ENCODE measurements around the gene MAGI1. TPM values are rescaled to one million over a fixed set of nuclear protein-coding genes. Genes with fewer than 3 reads are reported as not detected.
A peak's percentile ranks its signal among the peaks of the same experiment; 100 is the strongest.

Gene MAGI1
- total and polyA plus RNA-seq, 4 donors: 9.9 to 88.1 (median 24.6) TPM

GRCh38 chr3:65873869-65874268 is 164.8 kb downstream of the MAGI1 start:
- Histone ChIP-seq H3K4me3 (no peak overlapping the region), H3K9ac (ENCODE audit: insufficient read depth in 1 of 2, low read length in 2 of 2) (no peak overlapping the region), H3K9me3 (ENCODE audit: control insufficient read depth in 4 of 4, insufficient read depth in 3 of 4, low read length in 3 of 4) (no peaks in the 10 kb centered on the region), H3K36me3 (ENCODE audit: control insufficient read depth in 4 of 4, insufficient read depth in 4 of 4, low read length in 4 of 4) (no peaks in the 10 kb centered on the region), H3K4me1 (ENCODE audit: control insufficient read depth in 5 of 5, insufficient read depth in 5 of 5, low read length in 5 of 5) (peaks cover 0 to 13% (median 0%) of the 10 kb centered on the region in 5 donors), H3K27me3 (ENCODE audit: control insufficient read depth in 3 of 3, insufficient read depth in 3 of 3, low read length in 2 of 3) (no peaks in the 10 kb centered on the region), H3K27ac (ENCODE audit: low read depth in 1 of 2, low read length in 1 of 2) (no peak overlapping the region)
- 96% methylated on average over 3 of the region's 3 CpGs for WGBS, 2 donors
- TF ChIP-seq CTCF (IDR thresholded peaks at IDR 0.05; ENCODE audit: control extremely low read depth, extremely low read depth): no peak
- DNase-seq: no peak
- ATAC-seq (ENCODE audit: insufficient read depth, low FRiP score): no peak

DNA sequence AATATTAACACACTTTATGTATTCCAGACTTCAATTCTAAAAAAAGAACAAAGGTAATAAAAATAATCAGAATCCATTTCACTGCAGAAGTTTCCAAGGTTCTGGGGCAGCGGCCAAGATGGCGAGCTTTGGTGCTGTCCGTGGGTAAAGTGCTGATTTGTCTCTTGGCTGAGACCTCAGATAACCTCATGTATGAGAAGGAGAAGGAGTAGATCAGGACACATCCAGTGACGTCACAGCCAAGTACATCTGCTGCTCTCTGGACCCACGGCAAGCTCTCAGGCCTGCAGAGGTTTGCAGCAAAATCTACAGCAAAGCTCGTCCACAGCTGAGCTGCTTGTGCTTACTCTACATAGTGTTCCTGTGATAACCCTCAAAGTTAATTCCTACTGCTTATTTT is 165.7 kb downstream of the MAGI1 start:
- TF ChIP-seq CTCF (IDR thresholded peaks at IDR 0.05; ENCODE audit: control extremely low read depth, extremely low read depth): no peak
- Histone ChIP-seq H3K9ac (ENCODE audit: insufficient read depth in 1 of 2, low read length in 2 of 2) (no peak overlapping the region), H3K9me3 (ENCODE audit: control insufficient read depth in 4 of 4, insufficient read depth in 3 of 4, low read length in 3 of 4) (no peaks in the 10 kb centered on the region), H3K4me1 (ENCODE audit: control insufficient read depth in 5 of 5, insufficient read depth in 5 of 5, low read length in 5 of 5) (peaks cover 0 to 11% (median 0%) of the 10 kb centered on the region in 5 donors), H3K27ac (ENCODE audit: low read depth in 1 of 2, low read length in 1 of 2) (no peak overlapping the region), H3K4me3 (no peak overlapping the region), H3K27me3 (ENCODE audit: control insufficient read depth in 3 of 3, insufficient read depth in 3 of 3, low read length in 2 of 3) (no peaks in the 10 kb centered on the region), H3K36me3 (ENCODE audit: control insufficient read depth in 4 of 4, insufficient read depth in 4 of 4, low read length in 4 of 4) (no peaks in the 10 kb centered on the region)
- DNase-seq (no peak), ATAC-seq (ENCODE audit: insufficient read depth, low FRiP score) (no peak)
- 86 to 90% methylated on average over 6 of the region's 6 CpGs for WGBS, 2 donors

- peak; percentile 48 to 67 (median 55) for DNase-seq
- Histone ChIP-seq H3K9me3 (ENCODE audit: control insufficient read depth in 4 of 4, insufficient read depth in 3 of 4, low read length in 3 of 4) (no peaks in the 10 kb centered on the region), H3K36me3 (ENCODE audit: control insufficient read depth in 4 of 4, insufficient read depth in 4 of 4, low read length in 4 of 4) (no peaks in the 10 kb centered on the region), H3K9ac (ENCODE audit: insufficient read depth in 1 of 2, low read length in 2 of 2) (no peak overlapping the region), H3K4me3 (no peak overlapping the region), H3K27me3 (ENCODE audit: control insufficient read depth in 3 of 3, insufficient read depth in 3 of 3, low read length in 2 of 3) (no peaks in the 10 kb centered on the region), H3K4me1 (ENCODE audit: control insufficient read depth in 5 of 5, insufficient read depth in 5 of 5, low read length in 5 of 5) (peaks cover 0 to 14% (median 0%) of the 10 kb centered on the region in 5 donors), H3K27ac (ENCODE audit: low read depth in 1 of 2, low read length in 1 of 2) (no peak overlapping the region)
- no peak for TF ChIP-seq CTCF (IDR thresholded peaks at IDR 0.05; ENCODE audit: control extremely low read depth, extremely low read depth)
- WGBS, 2 donors: 65 to 70% methylated on average over 6 of the region's 6 CpGs
- ATAC-seq (ENCODE audit: insufficient read depth, low FRiP score): peak; percentile 20
Observed at GRCh38 chr3:65871305-65872141, 167.2 kb downstream of the MAGI1 start.

Measured in lung (tissue), 12 donors.